Measurements from ENCODE around the gene OXCT1.
"Not testable (repeated sequence)": the region's sequence is repeated elsewhere in the genome, so short reads cannot be mapped to it uniquely, and the experiment has no call there.

OXCT1 gene

GRCh38 chr5:41728281-41728680, 141.9 kb downstream of the OXCT1 start:
- no peak for DNase-seq (ENCODE audit: low read depth in 3 of 3, low spot score in 1 of 3)

GRCh38 chr5:41722359-41722950, 147.8 kb downstream of the OXCT1 start:
- no peak for DNase-seq (ENCODE audit: low read depth in 3 of 3, low spot score in 1 of 3)

GRCh38 chr5:41721516-41721915, 148.7 kb downstream of the OXCT1 start:
- no peak for DNase-seq (ENCODE audit: low read depth in 3 of 3, low spot score in 1 of 3)

GRCh38 chr5:41716382-41716781, 153.8 kb downstream of the OXCT1 start:
- no peak for DNase-seq (ENCODE audit: low read depth in 3 of 3, low spot score in 1 of 3)

- DNase-seq (ENCODE audit: low read depth in 3 of 3, low spot score in 1 of 3): not testable (repeated sequence)
Measured at GRCh38 chr5:41714446-41714845, 155.8 kb downstream of the OXCT1 start.

GRCh38 chr5:41708604-41708940, 161.7 kb downstream of the OXCT1 start:
- DNase-seq (ENCODE audit: low read depth in 3 of 3, low spot score in 1 of 3): no peak

GRCh38 chr5:41707853-41708603, 162.2 kb downstream of the OXCT1 start:
- DNase-seq (ENCODE audit: low read depth in 3 of 3, low spot score in 1 of 3): no peak

GRCh38 chr5:41695920-41696582, 174.2 kb downstream of the OXCT1 start:
- no peak for DNase-seq (ENCODE audit: low read depth in 3 of 3, low spot score in 1 of 3)

GRCh38 chr5:41686767-41687166, 183.5 kb downstream of the OXCT1 start:
- no peak for DNase-seq (ENCODE audit: low read depth in 3 of 3, low spot score in 1 of 3)

- DNase-seq (ENCODE audit: low read depth in 3 of 3, low spot score in 1 of 3): no peak
Measured at GRCh38 chr5:41686191-41686590, 184.0 kb downstream of the OXCT1 start.

- DNase-seq (ENCODE audit: low read depth in 3 of 3, low spot score in 1 of 3): no peak
Measured at GRCh38 chr5:41683181-41683580, 187.0 kb downstream of the OXCT1 start.

- no peak for DNase-seq (ENCODE audit: low read depth in 3 of 3, low spot score in 1 of 3)
Measured at GRCh38 chr5:41682641-41683040, 187.6 kb downstream of the OXCT1 start.

- DNase-seq (ENCODE audit: low read depth in 3 of 3, low spot score in 1 of 3): no peak
Measured at GRCh38 chr5:41681840-41682239, 188.4 kb downstream of the OXCT1 start.
